ENCODE results near the gene CETN3. TPM values are rescaled to one million over a fixed set of nuclear protein-coding genes. Genes with fewer than 3 reads are reported as not detected.
"Not testable (repeated sequence)": the region's sequence is repeated elsewhere in the genome, so short reads cannot be mapped to it uniquely, and the experiment has no call there.

CETN3 gene
- total RNA-seq, 4 donors from 2014 or later, result 6.9 to 29.8 (median 12.0) TPM

- no peaks in the 10 kb centered on the region for H3K36me3 ChIP-seq
- WGBS, 2 donors, result 81 to 96% methylated on average over 1 of the region's 1 CpG
- TF ChIP-seq POLR2A (IDR thresholded peaks at IDR 0.05) (no peak), CTCF (IDR thresholded peaks at IDR 0.05) (no peak)
Observed at GRCh38 chr5:90384389-90384788, 25.2 kb downstream of the CETN3 start.

GRCh38 chr5:90383903-90384302, 25.7 kb downstream of the CETN3 start:
- no peak for DNase-seq
- H3K4me3 ChIP-seq, result no peak overlapping the region
- no peaks in the 10 kb centered on the region for H3K36me3 ChIP-seq
- WGBS, 2 donors, result 77 to 89% methylated on average over 2 of the region's 2 CpGs
- intact Hi-C loops (cut with DNase I), result no loop called here
- no peaks in the 10 kb centered on the region for H3K27me3 ChIP-seq
- no peaks in the 10 kb centered on the region for H3K4me1 ChIP-seq
- TF ChIP-seq CTCF (IDR thresholded peaks at IDR 0.05), result no peak
- no peak for TF ChIP-seq POLR2A (IDR thresholded peaks at IDR 0.05)
- no peak overlapping the region for H3K27ac ChIP-seq
- H3K9me3 ChIP-seq, result no peaks in the 10 kb centered on the region

More at GRCh38 chr5:90384389-90384788, 25.2 kb downstream of the CETN3 start:
- Histone ChIP-seq H3K27ac (no peak overlapping the region), H3K27me3 (no peaks in the 10 kb centered on the region), H3K4me3 (no peak overlapping the region), H3K4me1 (no peaks in the 10 kb centered on the region), H3K9me3 (no peaks in the 10 kb centered on the region)
- intact Hi-C loops (cut with DNase I), result no loop called here
- DNase-seq, result no peak

GRCh38 chr5:90381213-90381929, 28.2 kb downstream of the CETN3 start:
- Histone ChIP-seq H3K9me3 (no peaks in the 10 kb centered on the region), H3K27ac (no peak overlapping the region), H3K27me3 (no peaks in the 10 kb centered on the region), H3K4me1 (no peaks in the 10 kb centered on the region), H3K4me3 (no peak overlapping the region), H3K36me3 (no peaks in the 10 kb centered on the region)
- TF ChIP-seq POLR2A (IDR thresholded peaks at IDR 0.05), result no peak
- intact Hi-C loops (cut with DNase I), result no loop called here
- no peak for DNase-seq
- WGBS, 2 donors, result 59 to 78% methylated on average over 4 to 6 of the region's 6 CpGs

- no peak overlapping the region for H3K4me3 ChIP-seq
- WGBS, 2 donors, result 72 to 93% methylated on average over 2 of the region's 2 CpGs
- no peak for DNase-seq
- intact Hi-C loops (cut with DNase I), result no loop called here
- H3K27me3 ChIP-seq, result no peaks in the 10 kb centered on the region
- no peak overlapping the region for H3K27ac ChIP-seq
- no peaks in the 10 kb centered on the region for H3K36me3 ChIP-seq
- no peaks in the 10 kb centered on the region for H3K9me3 ChIP-seq
- no peaks in the 10 kb centered on the region for H3K4me1 ChIP-seq
- no peak for TF ChIP-seq CTCF (IDR thresholded peaks at IDR 0.05)
- TF ChIP-seq POLR2A (IDR thresholded peaks at IDR 0.05), result no peak
Observed at GRCh38 chr5:90379652-90380051, 29.9 kb downstream of the CETN3 start.

- Histone ChIP-seq H3K4me3 (no peak overlapping the region), H3K36me3 (no peaks in the 10 kb centered on the region), H3K27me3 (no peaks in the 10 kb centered on the region), H3K9me3 (no peaks in the 10 kb centered on the region), H3K27ac (no peak overlapping the region), H3K4me1 (no peaks in the 10 kb centered on the region)
- no peak for TF ChIP-seq CTCF (IDR thresholded peaks at IDR 0.05)
- TF ChIP-seq POLR2A (IDR thresholded peaks at IDR 0.05), result no peak
- no peak for DNase-seq
- 78 to 91% methylated on average over 2 of the region's 2 CpGs for WGBS, 2 donors
- intact Hi-C loops (cut with DNase I), result no loop called here
Observed at GRCh38 chr5:90378752-90379151, 30.8 kb downstream of the CETN3 start.

GRCh38 chr5:90371269-90371668, 38.3 kb downstream of the CETN3 start:
- H3K9me3 ChIP-seq; H3K4me1 ChIP-seq; H3K27me3 ChIP-seq; H3K36me3 ChIP-seq; intact Hi-C loops (cut with DNase I); DNase-seq; H3K27ac ChIP-seq; H3K4me3 ChIP-seq: not testable (repeated sequence)

All from esophagus squamous epithelium (tissue), 5 donors.